22Rv1 (cell line): ENCODE results near the gene SUGCT.
"Not testable (repeated sequence)": the region's sequence is repeated elsewhere in the genome, so short reads cannot be mapped to it uniquely, and the experiment has no call there.

ENCODE experiments used
- H3K27ac ChIP-seq: fragments of 450-650 bp; 2 replicates; pipeline ENCODE4 v1.5.1; 2017
- CTCF ChIP-seq: fragments of 450-650 bp; IDR thresholded peaks from 2 replicates; pipeline ENCODE4 v1.5.1; 2017; ENCODE audit warnings: mild to moderate bottlenecking
- ZFX ChIP-seq: fragments of 450-650 bp; IDR thresholded peaks from 2 replicates; pipeline ENCODE4 v1.6.1; 2017; ENCODE audit warnings: antibody characterized with exemption, borderline replicate concordance

Gene SUGCT

GRCh38 chr7:40248681-40249080 is 113.9 kb downstream of the SUGCT start:
- TF ChIP-seq CTCF, result no peak
- TF ChIP-seq ZFX, result no peak
- H3K27ac ChIP-seq, result no peak overlapping the region

GRCh38 chr7:40253444-40253843 is 118.6 kb downstream of the SUGCT start:
- not testable (repeated sequence) for H3K27ac ChIP-seq
- TF ChIP-seq CTCF, result peak; percentile 55

GRCh38 chr7:40263752-40264390 is 129.1 kb downstream of the SUGCT start:
- no peak overlapping the region for H3K27ac ChIP-seq
- TF ChIP-seq CTCF (no peak), ZFX (no peak)

GRCh38 chr7:40267583-40267982 is 132.8 kb downstream of the SUGCT start:
- TF ChIP-seq CTCF (no peak), ZFX (no peak)
- no peak overlapping the region for H3K27ac ChIP-seq

- not testable (repeated sequence) for H3K27ac ChIP-seq
Observed at GRCh38 chr7:40268810-40269209, 134.0 kb downstream of the SUGCT start.

GRCh38 chr7:40276061-40276460 is 141.3 kb downstream of the SUGCT start:
- H3K27ac ChIP-seq, result no peak overlapping the region
- TF ChIP-seq ZFX (no peak), CTCF (no peak)

- H3K27ac ChIP-seq, result no peak overlapping the region
- TF ChIP-seq ZFX, result no peak
- TF ChIP-seq CTCF, result no peak
Observed at GRCh38 chr7:40279991-40280390, 145.2 kb downstream of the SUGCT start.

- no peak overlapping the region for H3K27ac ChIP-seq
- TF ChIP-seq ZFX (no peak), CTCF (no peak)
Observed at GRCh38 chr7:40282858-40283257, 148.1 kb downstream of the SUGCT start.
